Thoracic aorta (tissue), 2 donors: Measurements from ENCODE around the gene ADAM22. TPM values are rescaled to one million over a fixed set of nuclear protein-coding genes. Genes with fewer than 3 reads are reported as not detected.

Experiments used
- ATAC-seq: fragments of 150-250 bp; one replicate; pipeline ENCODE4 v1.8.0; 2017; ENCODE audit warnings: low read depth; ENCODE audit not compliant: insufficient number of reproducible peaks, low FRiP score
- DNase-seq: peaks from one replicate; pipeline ENCODE4 v3.0.0-alpha.2; 2020; ENCODE audit warnings: low spot score
- H3K27ac ChIP-seq, 2 donors: fragments of 200-600 bp; sonication (generic); 1 replicate in 1 of 2; 2 replicates in 1 of 2; pipeline ENCODE4 v1.5.1; 2016; ENCODE audit warnings: mild to moderate bottlenecking in 2 of 2, moderate library complexity in 2 of 2
- H3K27me3 ChIP-seq: fragments of 200-600 bp; sonication (generic); replicated peaks from 2 replicates; pipeline ENCODE4 v1.6.0; 2016; ENCODE audit warnings: mild to moderate bottlenecking; ENCODE audit not compliant: insufficient read depth
- H3K36me3 ChIP-seq: fragments of 200-600 bp; sonication (generic); one replicate; pipeline ENCODE4 v1.5.1; 2016
- H3K4me1 ChIP-seq, 2 donors: fragments of 200-600 bp; sonication (generic); 1 replicate in 1 of 2; 2 replicates in 1 of 2; pipeline versions ENCODE4 v1.5.1 to v1.6.0; 2016; ENCODE audit warnings: low read depth in 2 of 2, mild to moderate bottlenecking in 1 of 2; ENCODE audit not compliant: control insufficient read depth in 1 of 2
- H3K4me3 ChIP-seq: fragments of 200-600 bp; sonication (generic); 2 replicates; pipeline ENCODE4 v1.5.1; 2016; ENCODE audit warnings: mild to moderate bottlenecking
- H3K9me3 ChIP-seq: fragments of 200-600 bp; sonication (generic); 2 replicates; pipeline ENCODE4 v1.5.1; 2016
- total RNA-seq, 2 donors: library from RNA; depleted of rRNA; stranded (reverse); fragments of >200 nt; gene quantifications; one replicate each; pipeline versions ENCODE4 v1.1.0 to v1.2.3, GENCODE V29; 2016
- TF ChIP-seq, protein P1 (sequence below): fragments of 200-600 bp; sonication (generic); IDR thresholded peaks from one replicate; pipeline ENCODE4 v1.5.1; 2019; ENCODE audit warnings: antibody characterized with exemption

Gene ADAM22
- total RNA-seq, 2 donors from 2014 or later: 5.0 to 5.4 TPM

DNA sequence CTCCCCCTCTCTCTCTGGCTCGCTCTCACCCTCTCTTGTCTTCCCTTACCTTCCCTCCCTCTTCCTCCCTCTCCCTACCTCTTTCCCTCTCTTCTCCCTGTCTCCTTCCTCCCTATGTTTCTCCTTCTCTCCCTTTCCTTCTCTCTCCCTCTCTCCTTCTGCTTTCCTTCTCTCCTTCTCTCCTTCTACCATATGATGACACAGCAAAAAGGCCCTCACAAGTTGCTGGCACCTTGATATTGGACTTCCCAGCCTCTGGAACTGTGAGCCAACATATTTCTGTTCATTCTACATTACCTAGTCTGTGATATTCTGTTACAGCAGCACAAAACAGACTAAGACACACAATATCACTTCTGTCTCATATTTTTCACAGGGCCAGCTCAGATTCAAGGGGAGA is 135.0 kb downstream of the ADAM22 start:
- TF ChIP-seq, protein P1, sequence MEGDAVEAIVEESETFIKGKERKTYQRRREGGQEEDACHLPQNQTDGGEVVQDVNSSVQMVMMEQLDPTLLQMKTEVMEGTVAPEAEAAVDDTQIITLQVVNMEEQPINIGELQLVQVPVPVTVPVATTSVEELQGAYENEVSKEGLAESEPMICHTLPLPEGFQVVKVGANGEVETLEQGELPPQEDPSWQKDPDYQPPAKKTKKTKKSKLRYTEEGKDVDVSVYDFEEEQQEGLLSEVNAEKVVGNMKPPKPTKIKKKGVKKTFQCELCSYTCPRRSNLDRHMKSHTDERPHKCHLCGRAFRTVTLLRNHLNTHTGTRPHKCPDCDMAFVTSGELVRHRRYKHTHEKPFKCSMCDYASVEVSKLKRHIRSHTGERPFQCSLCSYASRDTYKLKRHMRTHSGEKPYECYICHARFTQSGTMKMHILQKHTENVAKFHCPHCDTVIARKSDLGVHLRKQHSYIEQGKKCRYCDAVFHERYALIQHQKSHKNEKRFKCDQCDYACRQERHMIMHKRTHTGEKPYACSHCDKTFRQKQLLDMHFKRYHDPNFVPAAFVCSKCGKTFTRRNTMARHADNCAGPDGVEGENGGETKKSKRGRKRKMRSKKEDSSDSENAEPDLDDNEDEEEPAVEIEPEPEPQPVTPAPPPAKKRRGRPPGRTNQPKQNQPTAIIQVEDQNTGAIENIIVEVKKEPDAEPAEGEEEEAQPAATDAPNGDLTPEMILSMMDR: no peak

GRCh38 chr7:88071994-88072714 is 138.1 kb downstream of the ADAM22 start:
- no peaks in the 10 kb centered on the region for H3K4me1 ChIP-seq
- DNase-seq (no peak), ATAC-seq (no peak)
- TF ChIP-seq, protein P1: no peak
- no peak overlapping the region for H3K4me3 ChIP-seq
- H3K36me3 ChIP-seq: no peaks in the 10 kb centered on the region
- H3K27ac ChIP-seq: no peak overlapping the region
- H3K9me3 ChIP-seq: no peaks in the 10 kb centered on the region
- H3K27me3 ChIP-seq: no peaks in the 10 kb centered on the region

More for the DNA sequence above, 135.0 kb downstream of the ADAM22 start:
- ATAC-seq (no peak), DNase-seq (no peak)
- no peaks in the 10 kb centered on the region for H3K4me1 ChIP-seq
- H3K27me3 ChIP-seq: no peaks in the 10 kb centered on the region
- no peaks in the 10 kb centered on the region for H3K36me3 ChIP-seq
- no peaks in the 10 kb centered on the region for H3K9me3 ChIP-seq
- H3K4me3 ChIP-seq: no peak overlapping the region
- H3K27ac ChIP-seq: no peak overlapping the region

- ATAC-seq: no peak
Observed at GRCh38 chr7:88072715-88073055, 138.6 kb downstream of the ADAM22 start.

DNA sequence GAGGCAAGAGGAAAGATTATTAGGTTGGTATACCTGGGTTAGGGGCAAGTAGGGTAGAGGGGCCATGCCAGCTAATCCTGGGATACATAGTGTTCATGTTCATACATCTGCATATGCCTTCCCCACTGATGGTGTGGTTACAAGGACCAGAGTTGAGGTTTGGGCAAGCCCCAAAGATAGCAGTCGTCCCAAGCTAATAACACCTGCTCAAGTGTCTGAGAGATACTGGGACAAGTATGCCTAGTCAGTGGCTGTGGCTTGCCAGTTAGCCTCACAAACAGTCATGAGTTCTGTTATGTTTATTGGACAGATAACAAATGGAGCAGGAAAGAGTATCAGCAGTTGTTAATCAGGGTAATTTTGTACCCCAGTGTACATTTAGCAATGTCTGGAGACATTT is 139.6 kb downstream of the ADAM22 start:
- DNase-seq (no peak), ATAC-seq (no peak)
- Histone ChIP-seq H3K27me3 (no peaks in the 10 kb centered on the region), H3K4me1 (no peaks in the 10 kb centered on the region), H3K4me3 (no peak overlapping the region), H3K36me3 (no peaks in the 10 kb centered on the region), H3K27ac (no peak overlapping the region), H3K9me3 (no peaks in the 10 kb centered on the region)
- TF ChIP-seq, protein P1: no peak

More at GRCh38 chr7:88072715-88073055, 138.6 kb downstream of the ADAM22 start:
- no peaks in the 10 kb centered on the region for H3K27me3 ChIP-seq
- no peak overlapping the region for H3K27ac ChIP-seq
- no peaks in the 10 kb centered on the region for H3K9me3 ChIP-seq
- DNase-seq: no peak
- H3K4me1 ChIP-seq: no peaks in the 10 kb centered on the region
- no peak overlapping the region for H3K4me3 ChIP-seq
- H3K36me3 ChIP-seq: no peaks in the 10 kb centered on the region
- TF ChIP-seq, protein P1: no peak

- Histone ChIP-seq H3K27ac (no peak overlapping the region), H3K4me3 (no peak overlapping the region), H3K36me3 (no peaks in the 10 kb centered on the region), H3K9me3 (no peaks in the 10 kb centered on the region), H3K4me1 (no peaks in the 10 kb centered on the region), H3K27me3 (no peaks in the 10 kb centered on the region)
- no peak for ATAC-seq
- TF ChIP-seq, protein P1: no peak
- no peak for DNase-seq
Observed at GRCh38 chr7:88075216-88075615, 141.2 kb downstream of the ADAM22 start.
